OCI-LY3 (cell line): ENCODE measurements around the gene DERL2.

Experiments used
- H2AFZ ChIP-seq: fragments of 200-600, 300-600 bp; shearing (Covaris generic); 2 replicates; pipeline ENCODE4 v1.6.0; 2014; ENCODE audit warnings: antibody characterized with exemption, low read depth, low read length
- H3K27ac ChIP-seq: fragments of 200-600, 300-600 bp; sonication (generic); 2 replicates; pipeline ENCODE4 v1.5.1; 2014; ENCODE audit warnings: mild to moderate bottlenecking, low read length, moderate library complexity, mixed read lengths
- H3K27me3 ChIP-seq: fragments of 200-600, 300-600 bp; sonication (generic); 2 replicates; pipeline ENCODE4 v1.6.1; 2014; ENCODE audit warnings: low read depth, low read length, mixed read lengths
- H3K36me3 ChIP-seq: fragments of 200-600, 300-600 bp; sonication (generic); replicated peaks from 2 replicates; pipeline ENCODE3; 2014; ENCODE audit warnings: low read depth, low read length, mixed read lengths
- H3K4me1 ChIP-seq: fragments of 300-600, 200-600 bp; sonication (generic); 2 replicates; pipeline ENCODE4 v1.6.1; 2014; ENCODE audit warnings: low read length, mixed read lengths
- H3K4me2 ChIP-seq: fragments of 200-600, 300-600 bp; sonication (generic); 2 replicates; pipeline ENCODE4 v1.6.1; 2014; ENCODE audit warnings: low read length, mixed read lengths
- H3K4me3 ChIP-seq: fragments of 300-600, 200-600 bp; sonication (generic); 2 replicates; pipeline ENCODE4 v1.5.1; 2014; ENCODE audit warnings: antibody characterized with exemption, mild to moderate bottlenecking, low read length, moderate library complexity
- H3K79me2 ChIP-seq: fragments of 300-600, 200-600 bp; shearing (Covaris generic); 2 replicates; pipeline ENCODE4 v1.6.1; 2014; ENCODE audit warnings: mild to moderate bottlenecking, low read length, mixed read lengths
- H3K9ac ChIP-seq: fragments of 300-600, 200-600 bp; shearing (Covaris generic); 2 replicates; pipeline ENCODE4 v1.6.0; 2014; ENCODE audit warnings: mild to moderate bottlenecking, low read length, moderate library complexity
- H3K9me3 ChIP-seq: fragments of 200-600, 300-600 bp; shearing (Covaris generic); 2 replicates; pipeline ENCODE4 v1.6.1; 2014; ENCODE audit warnings: low read length, mixed read lengths; ENCODE audit not compliant: insufficient read depth
- H4K20me1 ChIP-seq: fragments of 200-600, 300-600 bp; sonication (generic); 2 replicates; pipeline ENCODE4 v1.6.1; 2016; ENCODE audit warnings: low read length, mixed read lengths; ENCODE audit not compliant: insufficient read depth
- CTCF ChIP-seq: fragments of 200-600, 300-600 bp; sonication (generic); IDR thresholded peaks from 2 replicates; pipeline ENCODE4 v1.5.1; 2014; ENCODE audit warnings: antibody characterized with exemption, low read length, low read depth
- EZH2phosphoT487 ChIP-seq: fragments of 200-600 bp; shearing (Covaris generic); IDR thresholded peaks from 2 replicates; pipeline ENCODE4 v1.6.1; 2018; ENCODE audit warnings: antibody characterized with exemption, mixed run types, low read depth

Gene DERL2

GRCh38 chr17:5485270-5486205, at the start of gene DERL2:
Gene DERL2 (minus strand): TSS chr17:5486178. CDS start chr17:5486161, 17 bp downstream.
- Histone ChIP-seq H3K79me2 (peaks cover 41% of the 10 kb centered on the region), H2AFZ (peak within 1 kb of the TSS; percentile 78), H3K27me3 (no peaks in the 10 kb centered on the region), H3K4me3 (peak within 1 kb of the TSS; percentile 98), H3K27ac (peak within 1 kb of the TSS; percentile 99), H4K20me1 (no peaks in the 10 kb centered on the region), H3K4me2 (peak within 1 kb of the TSS; percentile 83), H3K9ac (peak within 1 kb of the TSS; percentile 98), H3K9me3 (no peaks in the 10 kb centered on the region), H3K4me1 (peaks cover 12% of the 10 kb centered on the region), H3K36me3 (peaks cover 44% of the 10 kb centered on the region)
- TF ChIP-seq CTCF (no peak), EZH2phosphoT487 (no peak)

GRCh38 chr17:5535436-5535835, 49.5 kb upstream of the DERL2 start:
- H3K9me3 ChIP-seq = no peaks in the 10 kb centered on the region
- no peak overlapping the region for H3K27ac ChIP-seq
- no peaks in the 10 kb centered on the region for H3K79me2 ChIP-seq
- TF ChIP-seq CTCF (no peak), EZH2phosphoT487 (no peak)
- H3K27me3 ChIP-seq = no peaks in the 10 kb centered on the region
- H3K4me2 ChIP-seq = no peak overlapping the region
- H4K20me1 ChIP-seq = no peaks in the 10 kb centered on the region
- H3K4me1 ChIP-seq = no peaks in the 10 kb centered on the region
- H2AFZ ChIP-seq = no peak overlapping the region
- no peak overlapping the region for H3K9ac ChIP-seq
- H3K36me3 ChIP-seq = no peaks in the 10 kb centered on the region
- no peak overlapping the region for H3K4me3 ChIP-seq

GRCh38 chr17:5533486-5534315, 47.7 kb upstream of the DERL2 start:
- no peak overlapping the region for H3K4me3 ChIP-seq
- H3K9me3 ChIP-seq = no peaks in the 10 kb centered on the region
- TF ChIP-seq EZH2phosphoT487 (no peak), CTCF (no peak)
- H3K79me2 ChIP-seq = no peaks in the 10 kb centered on the region
- H3K27me3 ChIP-seq = no peaks in the 10 kb centered on the region
- H2AFZ ChIP-seq = no peak overlapping the region
- H3K9ac ChIP-seq = no peak overlapping the region
- H3K27ac ChIP-seq = no peak overlapping the region
- H3K4me1 ChIP-seq = no peaks in the 10 kb centered on the region
- no peak overlapping the region for H3K4me2 ChIP-seq
- no peaks in the 10 kb centered on the region for H3K36me3 ChIP-seq
- H4K20me1 ChIP-seq = no peaks in the 10 kb centered on the region

GRCh38 chr17:5532581-5532980, 46.6 kb upstream of the DERL2 start:
- no peak for TF ChIP-seq EZH2phosphoT487
- no peak for TF ChIP-seq CTCF
- H3K36me3 ChIP-seq = no peaks in the 10 kb centered on the region
- H3K4me3 ChIP-seq = no peak overlapping the region

More at GRCh38 chr17:5532581-5532980, 46.6 kb upstream of the DERL2 start:
- H2AFZ ChIP-seq = no peak overlapping the region
- no peak overlapping the region for H3K4me2 ChIP-seq
- no peak overlapping the region for H3K9ac ChIP-seq
- no peaks in the 10 kb centered on the region for H3K79me2 ChIP-seq
- H3K4me1 ChIP-seq = no peaks in the 10 kb centered on the region
- H3K27ac ChIP-seq = no peak overlapping the region
- H4K20me1 ChIP-seq = no peaks in the 10 kb centered on the region
- H3K9me3 ChIP-seq = no peaks in the 10 kb centered on the region
- H3K27me3 ChIP-seq = no peaks in the 10 kb centered on the region
